ENCODE data around the gene KIAA1614.

Gene KIAA1614

DNA sequence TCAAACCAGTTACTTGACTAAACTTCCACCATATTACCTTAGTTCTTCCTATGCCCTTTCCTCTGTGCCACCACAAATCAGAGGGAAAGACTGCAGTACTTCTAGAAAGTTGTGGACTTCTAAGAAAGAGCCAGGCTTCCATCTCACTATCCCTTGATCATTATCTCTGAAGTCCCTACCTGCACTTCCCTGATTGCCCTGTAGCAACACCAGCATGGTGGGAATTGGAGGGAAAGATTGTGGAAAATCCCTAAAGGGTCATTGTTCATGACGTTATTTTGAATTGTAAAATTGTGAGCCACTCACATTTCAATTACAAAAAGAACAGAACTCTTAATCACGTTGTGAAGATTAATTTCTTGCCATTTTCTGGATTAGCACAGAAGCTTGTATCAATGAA lies 23.4 kb upstream of the KIAA1614 start:
- H2BK12ac ChIP-seq (ENCODE audit: low read length) = no peak overlapping the region
- no peak overlapping the region for H3K23ac ChIP-seq (ENCODE audit: low read depth, low read length, poor library complexity)
- H2BK15ac ChIP-seq (ENCODE audit: low read length) = no peak overlapping the region
- H3K9me3 ChIP-seq (replicated peaks in 1 of 2; ENCODE audit: control insufficient read depth in 2 of 2, insufficient read depth in 1 of 2, low read depth in 1 of 2, low read length in 2 of 2) = no peaks in the 10 kb centered on the region
- no peak overlapping the region for H3K4ac ChIP-seq (ENCODE audit: low read length)
- H2AK5ac ChIP-seq (ENCODE audit: low read depth, low read length) = no peak overlapping the region
- H3K27me3 ChIP-seq (ENCODE audit: control insufficient read depth in 3 of 3, insufficient read depth in 3 of 3, low read depth in 1 of 3, low read length in 3 of 3) = no peaks in the 10 kb centered on the region
- DNase-seq (ENCODE audit: low spot score) = no peak
- H3K4me3 ChIP-seq (ENCODE audit: low read length in 2 of 2) = no peak overlapping the region
- no CpG with 5 or more reads among the region's 2 CpGs for WGBS, 2 donors (ENCODE audit: extremely low coverage in 2 of 2, insufficient read length in 2 of 2, insufficient replicate concordance in 1 of 2)
- H2AFZ ChIP-seq (ENCODE audit: low read length) = no peak overlapping the region
- H3K14ac ChIP-seq (ENCODE audit: low read length) = no peak overlapping the region
- H4K91ac ChIP-seq (ENCODE audit: low read depth, low read length, poor library complexity) = no peak overlapping the region
- H3K79me1 ChIP-seq (ENCODE audit: low read depth, low read length) = no peaks in the 10 kb centered on the region
- no peak overlapping the region for H3K9ac ChIP-seq (ENCODE audit: low read depth, low read length, poor library complexity)
- H2BK5ac ChIP-seq (ENCODE audit: low read length) = no peak overlapping the region
- no peak overlapping the region for H3K27ac ChIP-seq (replicated peaks; ENCODE audit: low read length)
- no peak overlapping the region for H3K4me2 ChIP-seq (ENCODE audit: insufficient read depth, low read length, poor library complexity, severe bottlenecking)
- H3K36me3 ChIP-seq (replicated peaks in 1 of 2; ENCODE audit: control insufficient read depth in 2 of 2, insufficient read depth in 2 of 2, low read length in 2 of 2) = peaks cover 0 to 26% of the 10 kb centered on the region in 2 donors
- no peak overlapping the region for H4K8ac ChIP-seq (ENCODE audit: low read depth, low read length)
- H3K18ac ChIP-seq (ENCODE audit: low read length) = no peak overlapping the region
- no peaks in the 10 kb centered on the region for H3K4me1 ChIP-seq (ENCODE audit: control insufficient read depth in 2 of 2, insufficient read depth in 1 of 2, low read depth in 1 of 2, low read length in 2 of 2)
- no peak overlapping the region for H2BK120ac ChIP-seq (ENCODE audit: low read depth, low read length)

DNA sequence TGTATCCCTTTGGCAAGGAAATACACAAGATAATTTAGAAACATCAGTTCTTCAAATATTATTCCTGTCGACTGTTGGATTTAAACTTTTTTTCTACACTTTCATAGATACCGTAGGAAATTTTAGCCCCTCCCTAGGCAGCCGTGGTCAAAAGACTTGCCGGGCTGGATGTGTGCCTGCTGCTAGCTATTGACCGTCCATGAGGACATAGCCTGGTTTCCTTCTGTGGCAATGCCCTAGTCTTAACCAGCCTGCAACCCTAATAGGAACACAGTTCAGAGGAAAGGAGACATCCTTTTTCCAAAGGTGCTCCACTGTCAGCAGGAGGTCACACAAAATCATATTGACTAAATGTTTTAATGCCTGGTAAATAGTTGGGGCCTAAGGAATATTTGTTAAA lies 20.4 kb upstream of the KIAA1614 start:
- no CpG with 5 or more reads among the region's 5 CpGs for WGBS, 2 donors (ENCODE audit: extremely low coverage in 2 of 2, insufficient read length in 2 of 2, insufficient replicate concordance in 1 of 2)
- Histone ChIP-seq H2BK12ac (ENCODE audit: low read length) (no peak overlapping the region), H4K8ac (ENCODE audit: low read depth, low read length) (no peak overlapping the region), H2BK120ac (ENCODE audit: low read depth, low read length) (no peak overlapping the region), H3K27ac (replicated peaks; ENCODE audit: low read length) (no peak overlapping the region), H3K4me2 (ENCODE audit: insufficient read depth, low read length, poor library complexity, severe bottlenecking) (no peak overlapping the region), H4K91ac (ENCODE audit: low read depth, low read length, poor library complexity) (no peak overlapping the region), H2BK5ac (ENCODE audit: low read length) (no peak overlapping the region), H3K4ac (ENCODE audit: low read length) (no peak overlapping the region), H3K18ac (ENCODE audit: low read length) (no peak overlapping the region), H2AK5ac (ENCODE audit: low read depth, low read length) (no peak overlapping the region), H2AFZ (ENCODE audit: low read length) (no peak overlapping the region), H2BK15ac (ENCODE audit: low read length) (no peak overlapping the region), H3K27me3 (ENCODE audit: control insufficient read depth in 3 of 3, insufficient read depth in 3 of 3, low read depth in 1 of 3, low read length in 3 of 3) (no peaks in the 10 kb centered on the region), H3K23ac (ENCODE audit: low read depth, low read length, poor library complexity) (no peak overlapping the region), H3K9ac (ENCODE audit: low read depth, low read length, poor library complexity) (no peak overlapping the region), H3K36me3 (replicated peaks in 1 of 2; ENCODE audit: control insufficient read depth in 2 of 2, insufficient read depth in 2 of 2, low read length in 2 of 2) (peaks cover 0 to 17% of the 10 kb centered on the region in 2 donors), H3K9me3 (replicated peaks in 1 of 2; ENCODE audit: control insufficient read depth in 2 of 2, insufficient read depth in 1 of 2, low read depth in 1 of 2, low read length in 2 of 2) (no peaks in the 10 kb centered on the region), H3K4me3 (ENCODE audit: low read length in 2 of 2) (no peak overlapping the region), H3K4me1 (ENCODE audit: control insufficient read depth in 2 of 2, insufficient read depth in 1 of 2, low read depth in 1 of 2, low read length in 2 of 2) (no peaks in the 10 kb centered on the region), H3K14ac (ENCODE audit: low read length) (no peak overlapping the region), H3K79me1 (ENCODE audit: low read depth, low read length) (no peaks in the 10 kb centered on the region)
- no peak for DNase-seq (ENCODE audit: low spot score)

DNA sequence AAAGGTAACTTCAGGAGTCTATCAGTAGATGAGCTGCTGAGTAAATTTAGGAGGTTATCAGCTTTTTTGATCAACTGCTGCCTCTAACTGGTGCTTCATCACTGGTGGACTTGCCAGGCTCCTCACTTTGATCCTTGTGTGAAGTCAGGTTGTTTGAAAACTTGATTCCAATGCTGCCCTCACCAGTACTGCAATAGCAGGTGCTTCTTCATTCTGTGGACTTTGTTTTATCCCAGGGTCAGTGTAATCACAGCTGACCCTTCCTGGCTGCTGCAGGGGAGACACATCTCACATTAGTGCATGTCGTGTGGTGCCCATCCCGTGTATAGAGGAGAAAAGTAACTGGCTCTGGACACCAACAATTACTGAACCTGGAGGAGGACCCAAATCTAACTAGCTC lies 20.0 kb upstream of the KIAA1614 start:
- Histone ChIP-seq H2BK12ac (ENCODE audit: low read length) (no peak overlapping the region), H4K8ac (ENCODE audit: low read depth, low read length) (no peak overlapping the region), H3K4me2 (ENCODE audit: insufficient read depth, low read length, poor library complexity, severe bottlenecking) (no peak overlapping the region), H3K9me3 (replicated peaks in 1 of 2; ENCODE audit: control insufficient read depth in 2 of 2, insufficient read depth in 1 of 2, low read depth in 1 of 2, low read length in 2 of 2) (no peaks in the 10 kb centered on the region), H3K4ac (ENCODE audit: low read length) (no peak overlapping the region), H3K27ac (replicated peaks; ENCODE audit: low read length) (no peak overlapping the region), H2AK5ac (ENCODE audit: low read depth, low read length) (no peak overlapping the region), H3K4me3 (ENCODE audit: low read length in 2 of 2) (no peak overlapping the region), H3K79me1 (ENCODE audit: low read depth, low read length) (no peaks in the 10 kb centered on the region), H3K4me1 (ENCODE audit: control insufficient read depth in 2 of 2, insufficient read depth in 1 of 2, low read depth in 1 of 2, low read length in 2 of 2) (no peaks in the 10 kb centered on the region), H2AFZ (ENCODE audit: low read length) (no peak overlapping the region), H2BK15ac (ENCODE audit: low read length) (no peak overlapping the region), H3K36me3 (replicated peaks in 1 of 2; ENCODE audit: control insufficient read depth in 2 of 2, insufficient read depth in 2 of 2, low read length in 2 of 2) (peaks cover 0 to 13% of the 10 kb centered on the region in 2 donors), H3K27me3 (ENCODE audit: control insufficient read depth in 3 of 3, insufficient read depth in 3 of 3, low read depth in 1 of 3, low read length in 3 of 3) (no peaks in the 10 kb centered on the region), H2BK5ac (ENCODE audit: low read length) (no peak overlapping the region), H3K18ac (ENCODE audit: low read length) (no peak overlapping the region), H3K14ac (ENCODE audit: low read length) (no peak overlapping the region), H4K91ac (ENCODE audit: low read depth, low read length, poor library complexity) (no peak overlapping the region), H3K9ac (ENCODE audit: low read depth, low read length, poor library complexity) (no peak overlapping the region), H3K23ac (ENCODE audit: low read depth, low read length, poor library complexity) (no peak overlapping the region), H2BK120ac (ENCODE audit: low read depth, low read length) (no peak overlapping the region)
- DNase-seq (ENCODE audit: low spot score) = no peak
- WGBS, 2 donors (ENCODE audit: extremely low coverage in 2 of 2, insufficient read length in 2 of 2, insufficient replicate concordance in 1 of 2) = no CpG with 5 or more reads among the region's 2 CpGs

DNA sequence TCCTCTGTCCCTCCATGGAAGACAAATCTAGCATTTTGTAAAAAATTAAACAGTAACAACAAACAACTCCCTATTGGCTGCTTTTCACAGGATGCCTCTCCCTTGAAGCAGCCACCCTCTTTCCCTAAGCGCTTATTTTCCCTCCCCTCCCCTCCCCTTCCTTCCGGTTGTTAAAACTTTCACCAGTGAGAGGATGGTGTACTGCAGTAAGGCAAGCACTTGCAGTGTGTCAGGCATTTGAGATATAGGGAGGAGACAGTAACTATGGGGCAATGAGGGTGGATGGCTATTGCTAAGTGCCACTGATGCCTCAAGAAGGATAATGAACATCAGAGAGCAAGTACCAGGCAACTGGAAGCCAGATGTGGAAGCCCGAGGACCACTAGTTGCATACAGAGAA lies 19.1 kb upstream of the KIAA1614 start:
- no peaks in the 10 kb centered on the region for H3K27me3 ChIP-seq (ENCODE audit: control insufficient read depth in 3 of 3, insufficient read depth in 3 of 3, low read depth in 1 of 3, low read length in 3 of 3)
- H4K8ac ChIP-seq (ENCODE audit: low read depth, low read length) = no peak overlapping the region
- no peak overlapping the region for H3K4me3 ChIP-seq (ENCODE audit: low read length in 2 of 2)
- no peaks in the 10 kb centered on the region for H3K9me3 ChIP-seq (replicated peaks in 1 of 2; ENCODE audit: control insufficient read depth in 2 of 2, insufficient read depth in 1 of 2, low read depth in 1 of 2, low read length in 2 of 2)
- no peak overlapping the region for H2BK120ac ChIP-seq (ENCODE audit: low read depth, low read length)
- no peak overlapping the region for H3K4ac ChIP-seq (ENCODE audit: low read length)
- no peak overlapping the region for H2BK12ac ChIP-seq (ENCODE audit: low read length)
- no CpG with 5 or more reads among the region's 3 CpGs for WGBS, 2 donors (ENCODE audit: extremely low coverage in 2 of 2, insufficient read length in 2 of 2, insufficient replicate concordance in 1 of 2)
- H3K4me2 ChIP-seq (ENCODE audit: insufficient read depth, low read length, poor library complexity, severe bottlenecking) = no peak overlapping the region
- no peak overlapping the region for H3K9ac ChIP-seq (ENCODE audit: low read depth, low read length, poor library complexity)
- H3K23ac ChIP-seq (ENCODE audit: low read depth, low read length, poor library complexity) = no peak overlapping the region
- H4K91ac ChIP-seq (ENCODE audit: low read depth, low read length, poor library complexity) = no peak overlapping the region
- no peak for DNase-seq (ENCODE audit: low spot score)
- H3K4me1 ChIP-seq (ENCODE audit: control insufficient read depth in 2 of 2, insufficient read depth in 1 of 2, low read depth in 1 of 2, low read length in 2 of 2) = no peaks in the 10 kb centered on the region
- H2BK15ac ChIP-seq (ENCODE audit: low read length) = no peak overlapping the region
- H3K36me3 ChIP-seq (replicated peaks in 1 of 2; ENCODE audit: control insufficient read depth in 2 of 2, insufficient read depth in 2 of 2, low read length in 2 of 2) = peaks cover 0 to 5% of the 10 kb centered on the region in 2 donors
- H3K79me1 ChIP-seq (ENCODE audit: low read depth, low read length) = no peaks in the 10 kb centered on the region
- no peak overlapping the region for H3K14ac ChIP-seq (ENCODE audit: low read length)
- no peak overlapping the region for H3K27ac ChIP-seq (replicated peaks; ENCODE audit: low read length)
- no peak overlapping the region for H2AK5ac ChIP-seq (ENCODE audit: low read depth, low read length)
- H3K18ac ChIP-seq (ENCODE audit: low read length) = no peak overlapping the region
- no peak overlapping the region for H2BK5ac ChIP-seq (ENCODE audit: low read length)
- H2AFZ ChIP-seq (ENCODE audit: low read length) = no peak overlapping the region

Measured in neuronal stem cell (in vitro differentiated cells).